ENCODE measurements around the gene SYNE4. TPM values are rescaled to one million over a fixed set of nuclear protein-coding genes. Genes with fewer than 3 reads are reported as not detected.

SYNE4 gene
- total and polyA plus RNA-seq, 2 of the 13 experiments (the other 11 are each of a cell fraction or from before 2014, with no cell fraction given): 13.7 to 23.0 TPM

DNA sequence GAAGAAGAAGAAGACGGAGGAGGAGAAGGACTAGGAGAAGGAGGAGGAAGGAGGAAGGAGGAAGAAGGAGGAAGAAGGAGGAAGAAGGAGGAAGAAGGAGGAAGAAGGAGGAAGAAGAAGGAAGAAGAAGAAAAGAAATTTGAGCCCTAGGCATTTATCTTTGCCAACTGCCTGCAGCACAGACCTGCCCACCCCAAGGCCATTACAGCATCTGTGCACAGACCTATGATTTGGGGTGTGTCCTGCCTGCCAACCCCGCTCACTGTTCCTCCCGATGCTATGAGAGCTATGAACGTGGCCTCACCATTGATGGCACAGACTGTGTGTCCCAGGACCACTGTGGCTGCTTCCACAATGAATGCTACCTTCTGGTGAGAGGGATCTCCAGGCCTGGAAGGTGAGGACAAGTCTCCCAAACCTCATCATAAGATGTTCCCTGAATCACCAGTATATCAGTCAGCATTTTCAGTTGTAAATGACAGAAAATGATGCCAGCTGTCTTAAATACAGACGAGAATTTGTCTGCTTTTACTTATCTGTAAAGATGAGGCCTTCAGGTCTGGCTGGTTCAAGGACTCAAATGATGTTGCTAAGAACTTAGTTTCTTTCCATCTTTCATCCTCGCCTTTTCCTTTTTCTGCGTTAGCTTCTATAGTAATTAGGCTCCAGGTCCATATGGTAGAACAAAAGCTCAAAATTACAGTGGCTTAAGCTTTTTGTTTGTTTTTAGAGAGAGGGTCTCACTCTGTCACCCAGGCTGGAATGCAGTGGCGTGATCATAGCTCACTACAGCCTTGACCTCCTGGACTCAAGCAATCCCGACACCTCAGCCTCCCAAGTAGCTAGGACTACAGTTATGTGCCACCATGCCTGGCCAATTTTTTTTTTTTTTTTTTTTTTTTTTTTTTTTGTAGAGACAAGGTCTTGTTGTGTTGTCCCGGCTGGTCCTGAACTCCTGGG lies 17.6 kb downstream of the SYNE4 start (continued):
- TF ChIP-seq, protein P1, sequence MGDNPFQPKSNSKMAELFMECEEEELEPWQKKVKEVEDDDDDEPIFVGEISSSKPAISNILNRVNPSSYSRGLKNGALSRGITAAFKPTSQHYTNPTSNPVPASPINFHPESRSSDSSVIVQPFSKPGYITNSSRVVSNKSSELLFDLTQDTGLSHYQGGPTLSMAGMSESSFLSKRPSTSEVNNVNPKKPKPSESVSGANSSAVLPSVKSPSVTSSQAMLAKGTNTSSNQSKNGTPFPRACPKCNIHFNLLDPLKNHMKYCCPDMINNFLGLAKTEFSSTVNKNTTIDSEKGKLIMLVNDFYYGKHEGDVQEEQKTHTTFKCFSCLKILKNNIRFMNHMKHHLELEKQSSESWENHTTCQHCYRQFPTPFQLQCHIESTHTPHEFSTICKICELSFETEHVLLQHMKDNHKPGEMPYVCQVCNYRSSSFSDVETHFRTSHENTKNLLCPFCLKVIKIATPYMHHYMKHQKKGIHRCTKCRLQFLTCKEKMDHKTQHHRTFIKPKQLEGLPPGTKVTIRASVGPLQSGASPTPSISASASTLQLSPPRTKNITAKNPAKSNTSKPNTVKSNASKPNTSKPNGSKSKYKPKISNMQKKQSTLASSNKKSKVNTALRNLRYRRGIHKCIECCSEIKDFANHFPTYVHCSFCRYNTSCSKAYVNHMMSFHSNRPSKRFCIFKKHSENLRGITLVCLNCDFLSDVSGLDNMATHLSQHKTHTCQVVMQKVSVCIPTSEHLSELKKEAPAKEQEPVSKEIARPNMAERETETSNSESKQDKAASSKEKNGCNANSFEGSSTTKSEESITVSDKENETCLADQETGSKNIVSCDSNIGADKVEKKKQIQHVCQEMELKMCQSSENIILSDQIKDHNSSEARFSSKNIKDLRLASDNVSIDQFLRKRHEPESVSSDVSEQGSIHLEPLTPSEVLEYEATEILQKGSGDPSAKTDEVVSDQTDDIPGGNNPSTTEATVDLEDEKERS (CRISPR knock-in tag; IDR thresholded peaks at IDR 0.05): no peak
- TF ChIP-seq MED13 (CRISPR knock-in tag; IDR thresholded peaks at IDR 0.05) (no peak), SALL1 (CRISPR knock-in tag; IDR thresholded peaks at IDR 0.05) (0 out of 2 replicates have a peak, but pooled peaks have one; percentile 17), TOPORS (CRISPR knock-in tag; IDR thresholded peaks at IDR 0.05) (no peak), ZNF572 (CRISPR knock-in tag; IDR thresholded peaks at IDR 0.05) (no peak), ZNF839 (CRISPR knock-in tag; IDR thresholded peaks at IDR 0.05; ENCODE audit: borderline replicate concordance) (no peak), SP1 (IDR thresholded peaks at IDR 0.05) (no peak), SP1 (CRISPR knock-in tag; IDR thresholded peaks at IDR 0.05) (no peak), IKZF4 (CRISPR knock-in tag; IDR thresholded peaks at IDR 0.05; ENCODE audit: borderline replicate concordance, low read depth, not compliant biosample characterization) (no peak), SP4 (CRISPR knock-in tag; IDR thresholded peaks at IDR 0.05) (no peak), BCL6 (CRISPR knock-in tag; IDR thresholded peaks at IDR 0.05) (peak; percentile 23; the same call in 1 of the 2 replicates), TBX3 (IDR thresholded peaks at IDR 0.05; ENCODE audit: borderline replicate concordance) (peak; percentile 19; the same call in 1 of the 2 replicates), FOSL2 (CRISPR knock-in tag; IDR thresholded peaks at IDR 0.05) (no peak), SKI (IDR thresholded peaks at IDR 0.05; ENCODE audit: partially characterized antibody) (no peak), SCMH1 (CRISPR knock-in tag; IDR thresholded peaks at IDR 0.05; ENCODE audit: borderline replicate concordance) (no peak), FOXA3 (CRISPR knock-in tag; IDR thresholded peaks at IDR 0.05) (0 out of 2 replicates have a peak, but pooled peaks have one; percentile 13), KDM1A (CRISPR knock-in tag; IDR thresholded peaks at IDR 0.05) (no peak), PCBP1 (IDR thresholded peaks at IDR 0.05; ENCODE audit: borderline replicate concordance, low read depth, low read length) (no peak), HMG20B (CRISPR knock-in tag; conservative IDR thresholded peaks at IDR 0.05) (no peak), TEAD3 (CRISPR knock-in tag; optimal IDR thresholded peaks at IDR 0.05; ENCODE audit: borderline replicate concordance) (peak; percentile 76), POLR2A (IDR thresholded peaks at IDR 0.05; ENCODE audit: insufficient read depth in 1 of 2, low read depth in 2 of 2, low read length in 2 of 2) (no peak), ZNF205 (CRISPR knock-in tag; IDR thresholded peaks at IDR 0.05) (no peak)
- TF ChIP-seq, protein P2, sequence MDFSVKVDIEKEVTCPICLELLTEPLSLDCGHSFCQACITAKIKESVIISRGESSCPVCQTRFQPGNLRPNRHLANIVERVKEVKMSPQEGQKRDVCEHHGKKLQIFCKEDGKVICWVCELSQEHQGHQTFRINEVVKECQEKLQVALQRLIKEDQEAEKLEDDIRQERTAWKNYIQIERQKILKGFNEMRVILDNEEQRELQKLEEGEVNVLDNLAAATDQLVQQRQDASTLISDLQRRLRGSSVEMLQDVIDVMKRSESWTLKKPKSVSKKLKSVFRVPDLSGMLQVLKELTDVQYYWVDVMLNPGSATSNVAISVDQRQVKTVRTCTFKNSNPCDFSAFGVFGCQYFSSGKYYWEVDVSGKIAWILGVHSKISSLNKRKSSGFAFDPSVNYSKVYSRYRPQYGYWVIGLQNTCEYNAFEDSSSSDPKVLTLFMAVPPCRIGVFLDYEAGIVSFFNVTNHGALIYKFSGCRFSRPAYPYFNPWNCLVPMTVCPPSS (IDR thresholded peaks at IDR 0.05): no peak
- TF ChIP-seq, protein P3, sequence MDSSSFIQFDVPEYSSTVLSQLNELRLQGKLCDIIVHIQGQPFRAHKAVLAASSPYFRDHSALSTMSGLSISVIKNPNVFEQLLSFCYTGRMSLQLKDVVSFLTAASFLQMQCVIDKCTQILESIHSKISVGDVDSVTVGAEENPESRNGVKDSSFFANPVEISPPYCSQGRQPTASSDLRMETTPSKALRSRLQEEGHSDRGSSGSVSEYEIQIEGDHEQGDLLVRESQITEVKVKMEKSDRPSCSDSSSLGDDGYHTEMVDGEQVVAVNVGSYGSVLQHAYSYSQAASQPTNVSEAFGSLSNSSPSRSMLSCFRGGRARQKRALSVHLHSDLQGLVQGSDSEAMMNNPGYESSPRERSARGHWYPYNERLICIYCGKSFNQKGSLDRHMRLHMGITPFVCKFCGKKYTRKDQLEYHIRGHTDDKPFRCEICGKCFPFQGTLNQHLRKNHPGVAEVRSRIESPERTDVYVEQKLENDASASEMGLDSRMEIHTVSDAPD (CRISPR knock-in tag; IDR thresholded peaks at IDR 0.05): no peak
- TF ChIP-seq, protein P4, sequence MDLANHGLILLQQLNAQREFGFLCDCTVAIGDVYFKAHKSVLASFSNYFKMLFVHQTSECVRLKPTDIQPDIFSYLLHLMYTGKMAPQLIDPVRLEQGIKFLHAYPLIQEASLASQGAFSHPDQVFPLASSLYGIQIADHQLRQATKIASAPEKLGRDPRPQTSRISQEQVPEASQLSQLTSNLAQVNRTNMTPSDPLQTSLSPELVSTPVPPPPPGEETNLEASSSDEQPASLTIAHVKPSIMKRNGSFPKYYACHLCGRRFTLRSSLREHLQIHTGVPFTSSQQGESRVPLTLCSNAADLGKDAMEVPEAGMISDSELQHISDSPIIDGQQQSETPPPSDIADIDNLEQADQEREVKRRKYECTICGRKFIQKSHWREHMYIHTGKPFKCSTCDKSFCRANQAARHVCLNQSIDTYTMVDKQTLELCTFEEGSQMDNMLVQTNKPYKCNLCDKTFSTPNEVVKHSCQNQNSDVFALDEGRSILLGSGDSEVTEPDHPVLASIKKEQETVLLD (CRISPR knock-in tag; IDR thresholded peaks at IDR 0.05; ENCODE audit: low read depth): no peak

All from HepG2 (cell line).